ENCODE measurements around the gene MARCO. TPM values are rescaled to one million over a fixed set of nuclear protein-coding genes. Genes with fewer than 3 reads are reported as not detected.

The MARCO gene
- polyA plus RNA-seq, 3 donors, result 12.7 to 43.7 (median 37.7) TPM

DNA sequence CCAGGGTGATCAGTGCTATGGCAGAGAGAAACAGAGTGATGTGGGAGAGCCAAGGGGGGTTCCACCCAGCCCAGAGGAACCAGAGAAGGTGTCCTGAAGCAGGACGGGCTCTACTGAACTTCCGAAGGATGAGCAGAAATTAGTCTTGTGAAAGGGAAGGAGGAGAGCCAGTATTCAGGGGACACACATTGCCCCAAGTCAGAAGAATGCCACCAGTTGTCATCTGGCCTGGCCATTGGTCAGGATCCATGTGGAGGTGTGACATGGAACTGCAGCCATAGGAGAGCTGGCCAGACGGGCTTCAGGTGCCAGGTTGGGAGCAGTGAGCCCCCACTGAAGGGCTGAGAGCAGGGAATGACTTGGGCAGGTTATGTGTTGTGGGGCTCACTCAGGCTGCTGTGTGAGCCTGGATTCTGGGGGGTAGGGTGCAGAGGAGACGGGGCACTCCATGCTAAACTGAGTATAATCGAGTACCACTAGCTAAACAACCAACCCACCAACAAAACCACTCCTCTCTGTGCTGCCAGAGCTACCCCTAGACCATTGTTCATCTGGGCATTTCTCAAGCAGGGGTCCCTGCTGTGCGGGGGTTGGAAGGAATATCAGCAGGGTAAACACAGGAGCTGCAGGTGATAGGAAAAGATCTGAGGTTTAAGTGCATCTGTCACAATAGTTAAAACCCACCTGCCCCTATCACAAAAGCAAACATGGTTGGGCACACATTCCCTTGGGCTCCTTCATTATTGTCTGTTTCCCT, 25.3 kb downstream of the MARCO start:
- peaks cover 54 to 65% of the 10 kb centered on the region in 2 donors for H3K4me1 ChIP-seq (ENCODE audit: control insufficient read depth in 1 of 2, insufficient read depth in 2 of 2, low read length in 2 of 2)
- no peak overlapping the region for H2AFZ ChIP-seq (ENCODE audit: insufficient read depth, low read depth, low read length, poor library complexity, severe bottlenecking)
- H3K9ac ChIP-seq (ENCODE audit: insufficient read depth, low read length, poor library complexity, severe bottlenecking), result no peak overlapping the region
- peaks cover 5 to 11% of the 10 kb centered on the region in 2 donors for H3K36me3 Mint-ChIP-seq
- TF ChIP-seq, protein P1, sequence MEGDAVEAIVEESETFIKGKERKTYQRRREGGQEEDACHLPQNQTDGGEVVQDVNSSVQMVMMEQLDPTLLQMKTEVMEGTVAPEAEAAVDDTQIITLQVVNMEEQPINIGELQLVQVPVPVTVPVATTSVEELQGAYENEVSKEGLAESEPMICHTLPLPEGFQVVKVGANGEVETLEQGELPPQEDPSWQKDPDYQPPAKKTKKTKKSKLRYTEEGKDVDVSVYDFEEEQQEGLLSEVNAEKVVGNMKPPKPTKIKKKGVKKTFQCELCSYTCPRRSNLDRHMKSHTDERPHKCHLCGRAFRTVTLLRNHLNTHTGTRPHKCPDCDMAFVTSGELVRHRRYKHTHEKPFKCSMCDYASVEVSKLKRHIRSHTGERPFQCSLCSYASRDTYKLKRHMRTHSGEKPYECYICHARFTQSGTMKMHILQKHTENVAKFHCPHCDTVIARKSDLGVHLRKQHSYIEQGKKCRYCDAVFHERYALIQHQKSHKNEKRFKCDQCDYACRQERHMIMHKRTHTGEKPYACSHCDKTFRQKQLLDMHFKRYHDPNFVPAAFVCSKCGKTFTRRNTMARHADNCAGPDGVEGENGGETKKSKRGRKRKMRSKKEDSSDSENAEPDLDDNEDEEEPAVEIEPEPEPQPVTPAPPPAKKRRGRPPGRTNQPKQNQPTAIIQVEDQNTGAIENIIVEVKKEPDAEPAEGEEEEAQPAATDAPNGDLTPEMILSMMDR (IDR thresholded peaks at IDR 0.05), result no peak
- peaks cover 0 to 2% (median 2%) of the 10 kb centered on the region in 3 donors for H3K27me3 Mint-ChIP-seq (ENCODE audit: low read depth in 3 of 3)
- H3K9me3 Mint-ChIP-seq, result peaks cover 0 to 2% (median 0%) of the 10 kb centered on the region in 7 donors
- H3K4me3 Mint-ChIP-seq, result no peak overlapping the region
- intact Hi-C loops (cut with micrococcal nuclease), result no loop called here
- 93% methylated on average over 3 of the region's 6 CpGs for WGBS (ENCODE audit: insufficient coverage)
- peak overlapping the region; percentile 92 to 100 (median 98) for H3K27ac Mint-ChIP-seq
- no peaks in the 10 kb centered on the region for H3K36me3 ChIP-seq (replicated peaks in 1 of 2; ENCODE audit: control insufficient read depth in 1 of 2, insufficient read depth in 2 of 2, low read length in 2 of 2)
- H3K9me3 ChIP-seq (replicated peaks in 1 of 2; ENCODE audit: control insufficient read depth in 1 of 2, insufficient read depth in 1 of 2, low read length in 2 of 2), result no peaks in the 10 kb centered on the region
- H4K20me1 ChIP-seq (ENCODE audit: insufficient read depth, low read length), result no peaks in the 10 kb centered on the region
- H3K4me2 ChIP-seq (replicated peaks; ENCODE audit: extremely low read depth, low read length, poor library complexity, severe bottlenecking), result peak overlapping the region; percentile 38
- peak overlapping the region in 1 of 3 experiments; percentile 42 for H3K4me3 ChIP-seq (replicated peaks in 1 of 3; ENCODE audit: low read depth in 2 of 3, low read length in 3 of 3)
- no peak for DNase-seq
- H3K27ac ChIP-seq (ENCODE audit: low read depth in 1 of 2, low read length in 2 of 2), result peak overlapping the region; percentile 58 to 90
- peaks cover 73% of the 10 kb centered on the region for H3K4me1 Mint-ChIP-seq
- H3K79me2 ChIP-seq (ENCODE audit: insufficient read depth, low read length), result no peaks in the 10 kb centered on the region
- H3K27me3 ChIP-seq (ENCODE audit: control insufficient read depth in 2 of 2, insufficient read depth in 2 of 2, low read length in 2 of 2), result no peaks in the 10 kb centered on the region

DNA sequence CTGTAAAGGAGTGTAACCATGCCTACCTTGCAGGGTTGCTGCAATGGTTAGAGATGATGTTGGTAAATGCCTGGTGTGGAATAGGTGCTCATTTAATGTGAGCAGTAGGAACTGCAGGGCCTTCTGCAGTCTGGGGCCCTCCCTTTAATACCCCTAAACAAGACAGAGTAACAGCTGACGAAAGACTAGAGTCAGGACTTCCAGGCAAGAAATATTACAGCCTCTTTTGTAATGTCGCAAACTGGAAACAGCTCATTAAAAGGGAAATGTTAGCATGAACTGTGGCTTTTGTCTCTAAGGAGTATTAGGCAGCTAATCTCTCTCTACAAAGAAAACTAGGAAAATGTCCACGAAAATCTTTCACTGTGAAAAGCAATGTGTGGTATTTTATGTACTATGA, 26.0 kb downstream of the MARCO start:
- H3K36me3 Mint-ChIP-seq, result peaks cover 5 to 11% of the 10 kb centered on the region in 2 donors
- WGBS (ENCODE audit: insufficient coverage), result no CpG with 5 or more reads among the region's 3 CpGs

More for the DNA sequence above, 26.0 kb downstream of the MARCO start:
- Histone ChIP-seq H2AFZ (ENCODE audit: insufficient read depth, low read depth, low read length, poor library complexity, severe bottlenecking) (no peak overlapping the region), H3K4me3 (replicated peaks in 1 of 3; ENCODE audit: low read depth in 2 of 3, low read length in 3 of 3) (peak overlapping the region in 1 of 3 experiments; percentile 42), H3K27ac (ENCODE audit: low read depth in 1 of 2, low read length in 2 of 2) (peak overlapping the region; percentile 80 to 90), H3K9me3 (replicated peaks in 1 of 2; ENCODE audit: control insufficient read depth in 1 of 2, insufficient read depth in 1 of 2, low read length in 2 of 2) (no peaks in the 10 kb centered on the region), H3K79me2 (ENCODE audit: insufficient read depth, low read length) (no peaks in the 10 kb centered on the region), H3K27me3 (ENCODE audit: control insufficient read depth in 2 of 2, insufficient read depth in 2 of 2, low read length in 2 of 2) (no peaks in the 10 kb centered on the region), H4K20me1 (ENCODE audit: insufficient read depth, low read length) (no peaks in the 10 kb centered on the region), H3K9ac (ENCODE audit: insufficient read depth, low read length, poor library complexity, severe bottlenecking) (peak overlapping the region; percentile 47), H3K4me1 (ENCODE audit: control insufficient read depth in 1 of 2, insufficient read depth in 2 of 2, low read length in 2 of 2) (peaks cover 62 to 72% of the 10 kb centered on the region in 2 donors), H3K4me2 (replicated peaks; ENCODE audit: extremely low read depth, low read length, poor library complexity, severe bottlenecking) (peak overlapping the region; percentile 38), H3K36me3 (replicated peaks in 1 of 2; ENCODE audit: control insufficient read depth in 1 of 2, insufficient read depth in 2 of 2, low read length in 2 of 2) (no peaks in the 10 kb centered on the region)
- DNase-seq, result peak in 2 of 3 donors; percentile 60 to 73
- H3K9me3 Mint-ChIP-seq, result peaks cover 0 to 2% (median 0%) of the 10 kb centered on the region in 7 donors
- H3K4me3 Mint-ChIP-seq, result no peak overlapping the region
- peaks cover 76% of the 10 kb centered on the region for H3K4me1 Mint-ChIP-seq
- H3K27me3 Mint-ChIP-seq (ENCODE audit: low read depth in 3 of 3), result peaks cover 0 to 2% (median 0%) of the 10 kb centered on the region in 3 donors
- TF ChIP-seq, protein P1 (IDR thresholded peaks at IDR 0.05), result no peak
- intact Hi-C loops (cut with micrococcal nuclease), result no loop called here
- H3K27ac Mint-ChIP-seq, result peak overlapping the region; percentile 92 to 100 (median 98)

Measured in CD14-positive monocyte (primary cell).